Astrocyte (in vitro differentiated cells and primary cell): ENCODE results near the gene SUMO3.

Source experiments
- EZH2 ChIP-seq: IDR thresholded peaks from 2 replicates; pipeline ENCODE4 v1.6.1; 2012; ENCODE audit warnings: mild to moderate bottlenecking, low read length, inconsistent platforms; ENCODE audit not compliant: insufficient read depth
- TF ChIP-seq, protein P1 (sequence below): IDR thresholded peaks from 2 replicates; pipeline ENCODE4 v1.5.1; 2011; ENCODE audit warnings: low read depth, mild to moderate bottlenecking, inconsistent platforms, low read length, moderate library complexity; ENCODE audit not compliant: insufficient read depth

DNA sequence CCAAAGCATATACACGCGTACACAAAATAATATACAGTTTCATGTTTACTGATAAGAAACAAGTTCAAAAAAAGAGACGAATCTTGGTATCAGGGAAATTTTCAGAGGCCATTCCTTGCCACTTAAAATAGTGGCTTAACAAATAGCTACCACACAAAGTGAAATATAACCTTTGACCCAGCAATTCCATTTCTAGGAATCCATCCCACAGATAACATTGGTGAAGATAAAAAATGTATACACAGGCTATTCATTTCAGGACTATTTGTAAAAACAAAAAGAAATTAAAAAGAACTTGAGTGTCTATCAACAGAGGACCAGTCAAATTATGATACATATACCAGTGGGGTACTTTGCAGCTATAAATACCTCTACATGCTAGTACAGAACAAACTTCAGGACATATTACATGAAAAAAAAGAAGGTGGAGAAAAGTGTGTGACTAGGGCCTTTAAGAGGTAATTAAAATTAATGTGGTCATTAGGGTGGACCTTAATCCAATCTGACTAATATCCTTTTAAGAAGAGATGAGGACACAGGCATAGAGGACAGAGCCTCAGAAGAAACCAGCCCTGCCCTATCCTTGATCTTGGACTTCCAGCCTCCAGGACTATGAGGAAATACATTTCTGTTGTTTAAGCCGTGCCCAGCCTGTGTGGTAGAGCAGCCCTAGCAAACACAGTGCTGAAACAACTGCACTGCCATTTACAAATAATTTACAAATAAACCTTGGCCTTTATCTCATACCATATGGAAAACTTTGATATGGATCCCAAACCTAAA is 24.1 kb downstream of the SUMO3 start:
- TF ChIP-seq, protein P1, sequence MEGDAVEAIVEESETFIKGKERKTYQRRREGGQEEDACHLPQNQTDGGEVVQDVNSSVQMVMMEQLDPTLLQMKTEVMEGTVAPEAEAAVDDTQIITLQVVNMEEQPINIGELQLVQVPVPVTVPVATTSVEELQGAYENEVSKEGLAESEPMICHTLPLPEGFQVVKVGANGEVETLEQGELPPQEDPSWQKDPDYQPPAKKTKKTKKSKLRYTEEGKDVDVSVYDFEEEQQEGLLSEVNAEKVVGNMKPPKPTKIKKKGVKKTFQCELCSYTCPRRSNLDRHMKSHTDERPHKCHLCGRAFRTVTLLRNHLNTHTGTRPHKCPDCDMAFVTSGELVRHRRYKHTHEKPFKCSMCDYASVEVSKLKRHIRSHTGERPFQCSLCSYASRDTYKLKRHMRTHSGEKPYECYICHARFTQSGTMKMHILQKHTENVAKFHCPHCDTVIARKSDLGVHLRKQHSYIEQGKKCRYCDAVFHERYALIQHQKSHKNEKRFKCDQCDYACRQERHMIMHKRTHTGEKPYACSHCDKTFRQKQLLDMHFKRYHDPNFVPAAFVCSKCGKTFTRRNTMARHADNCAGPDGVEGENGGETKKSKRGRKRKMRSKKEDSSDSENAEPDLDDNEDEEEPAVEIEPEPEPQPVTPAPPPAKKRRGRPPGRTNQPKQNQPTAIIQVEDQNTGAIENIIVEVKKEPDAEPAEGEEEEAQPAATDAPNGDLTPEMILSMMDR = no peak
- TF ChIP-seq EZH2 = no peak
